K562 (cell line): Measurements from ENCODE around the gene NEU3. TPM values are rescaled to one million over a fixed set of nuclear protein-coding genes. Genes with fewer than 3 reads are reported as not detected.

ENCODE experiments used
- ATAC-seq: fragments of 200-7000 bp; cut with Tn5 transposase; 3 replicates; pipeline ENCODE4 v1.9.1; 2020; ENCODE audit warnings: moderate library complexity
- BruUV-seq: library from RNA; stranded (reverse); fragments of 400-500 nt; replicated peaks from 2 replicates; lab custom pipeline; 2021; lab: Mats Ljungman, UMichigan
- CTCF ChIA-PET: fragments of 300-600 bp; formaldehyde crosslinking; extraction: SDS; loops from one replicate; lab custom pipeline; 2021; ENCODE audit warnings: low intra/inter-chr PET ratio; lab: Yijun Ruan, JAX
- POLR2A ChIA-PET: fragments of 300-600, 350-650 bp; sonication (Branson Sonifier 250); formaldehyde crosslinking; extraction: SDS; loops from one replicate; lab custom pipeline; 2021; ENCODE audit warnings: antibody characterized with exemption, inconsistent platforms; lab: Yijun Ruan, JAX
- DNase-seq, 4 experiments: peaks; one replicate each; pipeline versions ENCODE4 v3.0.0 to v3.0.0-alpha.2; 2011 to 2018; ENCODE audit warnings: low spot score in 3 of 4, mixed read lengths in 3 of 4; ENCODE audit errors: extremely low read depth in 1 of 4
- FAIRE-seq: peaks from 2 replicates; lab custom pipeline; 2011; peaks lifted over from hg19 to GRCh38; lab: Jason Lieb, UNC
- H2AFZ ChIP-seq: 2 replicates; pipeline ENCODE4 v1.6.0; 2011; ENCODE audit warnings: low read depth, low read length, control low read depth, inconsistent platforms
- H3K27ac ChIP-seq: fragments of 200-600 bp; 3 replicates; pipeline ENCODE4 v1.8.0; 2011; ENCODE audit warnings: low read depth, mild to moderate bottlenecking, control low read depth, inconsistent platforms, low read length, moderate library complexity, mixed read lengths; ENCODE audit errors: extremely low read depth
- H3K27me3 ChIP-seq, 2 experiments: fragments of 300-600 bp in 1 of 2; 2 replicates in 1 of 2; 3 replicates in 1 of 2; pipeline versions ENCODE4 v1.6.0 to v1.8.0; 2011; ENCODE audit warnings: inconsistent platforms in 2 of 2, low read length in 2 of 2, mild to moderate bottlenecking in 1 of 2, mixed read lengths in 1 of 2, moderate library complexity in 1 of 2; ENCODE audit not compliant: control insufficient read depth in 2 of 2, insufficient read depth in 2 of 2
- H3K36me3 ChIP-seq: fragments of 300-600 bp; 3 replicates; pipeline ENCODE4 v1.8.0; 2011; ENCODE audit warnings: mild to moderate bottlenecking, low read length, inconsistent platforms; ENCODE audit not compliant: control insufficient read depth, insufficient read depth
- H3K4me1 ChIP-seq, 2 experiments: fragments of 200-600 bp in 1 of 2; replicated peaks in 1 of 2; 2 replicates in 1 of 2; 3 replicates in 1 of 2; pipeline versions ENCODE4 v1.5.1 to v1.8.0; 2011; ENCODE audit warnings: inconsistent platforms in 2 of 2, low read length in 2 of 2, mild to moderate bottlenecking in 1 of 2, mixed read lengths in 1 of 2, moderate library complexity in 1 of 2; ENCODE audit not compliant: control insufficient read depth in 2 of 2, insufficient read depth in 2 of 2
- H3K4me2 ChIP-seq: 2 replicates; pipeline ENCODE4 v1.6.1; 2011; ENCODE audit warnings: low read length, control low read depth, inconsistent platforms, mixed read lengths; ENCODE audit not compliant: insufficient read depth
- H3K4me3 ChIP-seq: fragments of 200-600 bp; sonication (generic), shearing (Covaris generic); 2 replicates; pipeline ENCODE4 v1.5.1; 2016; ENCODE audit warnings: control low read depth, inconsistent platforms
- H3K79me2 ChIP-seq: fragments of 200-600 bp; 3 replicates; pipeline ENCODE4 v1.8.0; 2011; ENCODE audit warnings: low read length, inconsistent platforms; ENCODE audit not compliant: control insufficient read depth, insufficient read depth
- H3K9ac ChIP-seq, 2 experiments: 2 replicates each; pipeline versions ENCODE4 v1.6.0 to v1.6.1; 2011; ENCODE audit warnings: low read depth in 2 of 2, low read length in 2 of 2, control low read depth in 1 of 2, inconsistent platforms in 1 of 2, mild to moderate bottlenecking in 1 of 2, mixed read lengths in 1 of 2; ENCODE audit not compliant: insufficient read depth in 1 of 2
- H3K9me1 ChIP-seq: one replicate; pipeline ENCODE4 v1.6.0; 2011; ENCODE audit warnings: inconsistent platforms, mild to moderate bottlenecking, low read length, moderate library complexity; ENCODE audit not compliant: control insufficient read depth, insufficient read depth
- H3K9me3 ChIP-seq: replicated peaks from 2 replicates; pipeline ENCODE4 v1.5.1; 2011; ENCODE audit warnings: low read depth, low read length, inconsistent platforms; ENCODE audit not compliant: control insufficient read depth, insufficient read depth
- H4K20me1 ChIP-seq: replicated peaks from 2 replicates; pipeline ENCODE4 v1.6.1; 2011; ENCODE audit warnings: low read length, inconsistent platforms, mixed read lengths; ENCODE audit not compliant: control insufficient read depth, insufficient read depth
- GATAD2B ChIP-seq: fragments of 450-650 bp; IDR thresholded peaks from 2 replicates; pipeline ENCODE4 v1.6.1; 2017; ENCODE audit warnings: mild to moderate bottlenecking, borderline replicate concordance
- ZBTB40 ChIP-seq, 2 experiments: fragments of 450-650 bp in 1 of 2; sonication (generic) in 1 of 2; formaldehyde crosslinking in 1 of 2; IDR thresholded peaks; 2 replicates each; pipeline versions ENCODE4 v1.7.1 to v1.9.0; 2016 to 2022; ENCODE audit warnings: inconsistent platforms in 1 of 2, mild to moderate bottlenecking in 1 of 2, missing genetic modification reagents in 1 of 2
- in situ Hi-C: fragments of 300-500 bp; cut with MboI; formaldehyde crosslinking; loops from 4 replicates; pipeline ENCODE4 v1.15.0; 2018; ENCODE audit warnings: inconsistent platforms, mixed read lengths
- intact Hi-C: fragments of 100-400 bp; cut with micrococcal nuclease; formaldehyde crosslinking; loops from 2 replicates; pipeline ENCODE4 v1.14.2; 2022
- polyA plus RNA-seq, 8 experiments: library from polyadenylated mRNA; depleted of rRNA in 4 of 8; stranded (reverse) in 5 of 8; unstranded in 3 of 8; fragments of >200 nt; fragmentation: Nextera tagmentation in 2 of 8; fragmentation: Illumina TruSeq in 1 of 8; extraction: Ambion mirVana in 2 of 8; extraction: Trizol in 1 of 8; gene quantifications; 2 replicates each; pipeline versions ENCODE4 v1.2.1 to v1.2.3, GENCODE V29; 2011 to 2014; ENCODE audit warnings: inconsistent platforms in 1 of 8, missing spikeins in 1 of 8
- total RNA-seq, 7 experiments: library from RNA; depleted of rRNA in 6 of 7; stranded (reverse); fragments of >200 nt in 6 of 7; fragmentation: Illumina TruSeq in 2 of 7; extraction: Trizol in 2 of 7; gene quantifications; 2 replicates each; pipeline versions ENCODE4 v1.2.1 to v1.2.3, GENCODE V29; 2011 to 2021; ENCODE audit warnings: low replicate concordance in 1 of 7

Gene NEU3
- total and polyA plus RNA-seq, 9 of the 15 experiments (the other 6 are each of a cell fraction or from before 2014, with no cell fraction given) = 6.2 to 41.3 (median 31.1) TPM

GRCh38 chr11:74941492-74941891 is 47.2 kb upstream of the NEU3 start:
- DNase-seq = no peak
- POLR2A ChIA-PET = interaction anchor here (0.5 to 0.8 kb wide), 3 partner anchors 8 to 263 kb away, joined by 3 to 4 read pairs (median 3); no protein-coding TSS in a partner anchor
- CTCF ChIA-PET = interaction anchor here (1.5 kb wide), 1 partner anchor 307 kb away, joined by 7 read pairs; no protein-coding TSS in a partner anchor
- no peaks in the 10 kb centered on the region for H3K27me3 ChIP-seq
- H3K4me1 ChIP-seq = peaks cover 0 to 16% of the 10 kb centered on the region in 2 experiments; a peak in 3 of 5 replicates
- intact Hi-C loops = no loop called here
- H3K9me1 ChIP-seq = no peaks in the 10 kb centered on the region
- no peak overlapping the region for H3K9ac ChIP-seq
- no peak for TF ChIP-seq GATAD2B
- TF ChIP-seq ZBTB40 (IDR thresholded peaks at IDR 0.05) = peak; percentile 36; the same call in 1 of the 2 replicates
- no peak for TF ChIP-seq ZBTB40 (CRISPR knock-in tag; IDR thresholded peaks at IDR 0.05)
- TF ChIP-seq, all 486 proteins: peak for 1
- H3K79me2 ChIP-seq = peaks cover 4% of the 10 kb centered on the region; the same call in 1 of the 3 replicates
- peaks cover 62% of the 10 kb centered on the region for H3K36me3 ChIP-seq
- H3K9me3 ChIP-seq = no peaks in the 10 kb centered on the region
- H4K20me1 ChIP-seq = no peaks in the 10 kb centered on the region
- in situ Hi-C loops = no loop called here
- no peak overlapping the region for H3K4me3 ChIP-seq
- no peak for ATAC-seq
- BruUV-seq = no TSS peak
- H2AFZ ChIP-seq = no peak overlapping the region
- H3K4me2 ChIP-seq = no peak overlapping the region
- no peak overlapping the region for H3K27ac ChIP-seq
- no peak for FAIRE-seq
